ENCODE data around the gene DNAH12.

Gene DNAH12, protein sequence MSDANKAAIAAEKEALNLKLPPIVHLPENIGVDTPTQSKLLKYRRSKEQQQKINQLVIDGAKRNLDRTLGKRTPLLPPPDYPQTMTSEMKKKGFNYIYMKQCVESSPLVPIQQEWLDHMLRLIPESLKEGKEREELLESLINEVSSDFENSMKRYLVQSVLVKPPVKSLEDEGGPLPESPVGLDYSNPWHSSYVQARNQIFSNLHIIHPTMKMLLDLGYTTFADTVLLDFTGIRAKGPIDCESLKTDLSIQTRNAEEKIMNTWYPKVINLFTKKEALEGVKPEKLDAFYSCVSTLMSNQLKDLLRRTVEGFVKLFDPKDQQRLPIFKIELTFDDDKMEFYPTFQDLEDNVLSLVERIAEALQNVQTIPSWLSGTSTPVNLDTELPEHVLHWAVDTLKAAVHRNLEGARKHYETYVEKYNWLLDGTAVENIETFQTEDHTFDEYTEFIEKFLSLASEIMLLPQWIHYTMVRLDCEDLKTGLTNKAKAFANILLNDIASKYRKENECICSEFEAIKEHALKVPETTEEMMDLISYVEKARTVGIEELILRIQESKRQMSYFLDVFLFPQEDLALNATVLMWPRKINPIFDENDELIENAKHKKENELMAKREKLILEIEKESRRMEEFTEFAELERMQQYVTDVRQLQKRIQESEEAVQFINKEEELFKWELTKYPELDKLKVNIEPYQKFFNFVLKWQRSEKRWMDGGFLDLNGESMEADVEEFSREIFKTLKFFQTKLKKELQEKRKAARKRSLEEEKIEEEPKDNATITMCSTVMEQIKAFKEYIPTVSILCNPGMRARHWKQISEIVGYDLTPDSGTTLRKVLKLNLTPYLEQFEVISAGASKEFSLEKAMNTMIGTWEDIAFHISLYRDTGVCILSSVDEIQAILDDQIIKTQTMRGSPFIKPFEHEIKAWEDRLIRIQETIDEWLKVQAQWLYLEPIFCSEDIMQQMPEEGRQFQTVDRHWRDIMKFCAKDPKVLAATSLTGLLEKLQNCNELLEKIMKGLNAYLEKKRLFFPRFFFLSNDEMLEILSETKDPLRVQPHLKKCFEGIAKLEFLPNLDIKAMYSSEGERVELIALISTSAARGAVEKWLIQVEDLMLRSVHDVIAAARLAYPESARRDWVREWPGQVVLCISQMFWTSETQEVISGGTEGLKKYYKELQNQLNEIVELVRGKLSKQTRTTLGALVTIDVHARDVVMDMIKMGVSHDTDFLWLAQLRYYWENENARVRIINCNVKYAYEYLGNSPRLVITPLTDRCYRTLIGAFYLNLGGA (N-terminal part only)

DNA sequence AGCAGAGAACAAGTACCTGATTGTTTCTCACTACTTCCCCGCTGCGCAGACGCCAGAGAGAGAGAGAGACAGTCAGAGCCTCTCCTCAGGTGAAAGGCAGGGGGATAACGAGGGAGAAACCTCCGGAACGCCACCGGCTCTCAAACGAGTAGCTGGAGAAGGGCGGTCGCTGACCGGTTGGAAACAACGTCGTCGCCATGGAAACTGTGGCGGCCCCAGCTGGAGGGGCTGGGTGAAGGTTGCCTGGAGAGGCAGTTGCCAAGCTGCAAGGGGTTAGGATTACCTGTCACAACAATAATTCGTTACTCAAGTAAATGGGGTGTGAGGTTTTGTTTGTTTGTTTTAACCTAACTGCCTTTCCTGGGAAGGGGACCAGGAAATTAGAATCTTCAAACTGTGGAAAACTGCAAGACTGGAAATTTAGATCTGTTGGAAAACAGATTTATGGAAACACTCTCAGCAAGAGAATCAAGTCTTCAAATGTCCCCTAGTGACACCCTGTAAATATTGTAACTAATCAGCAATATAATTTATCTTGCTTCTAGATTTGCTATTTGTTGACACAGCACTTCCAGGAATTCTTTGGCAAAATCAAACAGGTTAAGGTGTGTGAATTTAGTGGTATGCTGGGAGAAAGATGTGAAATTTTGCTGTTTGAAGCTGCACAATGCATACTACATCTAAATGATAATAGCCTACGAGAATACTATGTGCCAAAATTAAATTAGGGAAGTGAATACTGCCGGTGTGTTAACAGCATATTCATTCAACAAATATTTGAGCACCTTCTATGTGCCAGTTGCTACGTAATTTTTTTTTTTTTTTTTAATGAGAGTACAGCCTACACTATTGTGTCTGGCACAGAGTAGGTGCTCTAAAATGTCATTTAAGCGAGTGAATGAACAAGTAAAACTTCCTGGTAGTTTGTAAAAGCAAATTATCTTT lies at the start of gene DNAH12:
TSS of gene DNAH12 (minus strand) at position 164 of the 945 bp plus-strand sequence. CDS start 1,474 bp downstream, outside the sequence.
- DNase-seq (ENCODE audit: low spot score), result no peak

DNA sequence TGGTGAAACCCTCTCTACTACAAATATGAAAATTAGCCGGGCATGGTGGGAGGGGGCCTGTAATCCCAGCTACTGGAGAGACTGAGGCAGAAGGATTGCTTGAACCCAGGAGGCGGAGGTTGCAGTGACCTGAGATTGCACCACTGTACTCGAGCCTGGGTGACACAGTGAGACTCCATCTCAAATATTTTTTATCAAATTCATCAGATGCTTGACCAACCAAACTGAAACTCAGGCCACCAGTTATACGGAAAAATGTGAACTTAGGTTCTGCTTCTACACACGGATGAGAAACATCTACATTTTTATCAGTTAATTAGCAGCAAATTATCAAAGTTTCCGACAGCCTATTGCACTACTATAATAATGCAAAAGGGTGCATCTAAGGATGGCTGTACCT lies 48.2 kb upstream of the DNAH12 start:
- DNase-seq (ENCODE audit: low spot score), result no peak

DNA sequence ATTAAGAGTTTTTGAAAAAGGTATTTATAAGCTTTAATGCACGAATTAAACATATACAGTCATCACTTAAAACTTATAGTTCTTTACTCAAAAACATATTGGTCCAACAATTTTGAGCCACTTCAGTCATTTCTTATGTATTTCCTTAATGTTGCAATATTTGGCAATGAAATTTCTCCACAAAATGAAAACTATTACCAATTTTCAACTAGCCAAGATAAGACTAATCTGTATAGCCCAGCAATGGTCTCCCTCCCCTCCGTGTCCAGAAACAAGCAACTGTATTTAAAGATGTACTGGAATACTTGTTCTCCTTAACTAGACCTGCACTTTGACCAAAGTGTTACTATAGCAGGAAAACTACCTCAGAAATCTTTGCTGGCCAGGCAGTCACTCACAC lies 43.8 kb upstream of the DNAH12 start:
- no peak for DNase-seq (ENCODE audit: low spot score)

DNA sequence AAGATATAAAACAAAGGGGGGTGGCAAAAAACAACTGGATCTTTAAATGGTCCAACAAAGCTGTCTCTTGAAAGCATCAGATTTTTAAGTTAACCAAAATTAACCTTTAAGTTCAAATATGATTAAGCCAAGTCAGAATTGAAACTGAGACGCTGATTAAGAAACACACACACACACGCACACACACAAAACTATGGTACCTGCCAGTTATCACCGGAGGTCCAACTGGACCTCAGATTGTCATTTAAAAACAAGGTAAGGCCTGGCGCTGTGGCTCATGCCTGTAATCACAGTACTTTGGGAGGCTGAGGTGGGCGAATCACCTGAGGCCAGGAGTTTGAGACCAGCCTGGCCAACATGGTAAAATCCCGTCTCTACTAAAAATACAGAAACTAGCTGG lies 42.6 kb upstream of the DNAH12 start:
- no peak for DNase-seq (ENCODE audit: low spot score)

DNA sequence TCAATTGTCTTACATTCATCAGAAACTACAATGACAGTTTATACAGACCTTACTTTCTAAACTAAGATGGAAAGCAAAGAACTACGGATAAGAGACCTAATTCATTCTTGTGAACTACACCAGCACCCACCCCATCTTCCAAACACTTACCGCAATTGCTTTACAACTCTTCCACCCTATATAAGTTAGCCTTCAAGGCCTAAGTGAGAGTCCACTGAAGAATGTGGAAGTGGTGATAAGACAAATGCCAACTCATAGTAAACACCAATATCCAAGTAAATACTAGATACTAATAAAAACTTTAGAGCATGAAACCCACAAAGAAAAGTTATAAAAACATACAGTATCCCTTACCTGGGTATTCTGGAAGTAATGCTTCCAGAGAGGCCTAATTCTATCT lies 39.4 kb upstream of the DNAH12 start:
- DNase-seq (ENCODE audit: low spot score), result no peak

DNA sequence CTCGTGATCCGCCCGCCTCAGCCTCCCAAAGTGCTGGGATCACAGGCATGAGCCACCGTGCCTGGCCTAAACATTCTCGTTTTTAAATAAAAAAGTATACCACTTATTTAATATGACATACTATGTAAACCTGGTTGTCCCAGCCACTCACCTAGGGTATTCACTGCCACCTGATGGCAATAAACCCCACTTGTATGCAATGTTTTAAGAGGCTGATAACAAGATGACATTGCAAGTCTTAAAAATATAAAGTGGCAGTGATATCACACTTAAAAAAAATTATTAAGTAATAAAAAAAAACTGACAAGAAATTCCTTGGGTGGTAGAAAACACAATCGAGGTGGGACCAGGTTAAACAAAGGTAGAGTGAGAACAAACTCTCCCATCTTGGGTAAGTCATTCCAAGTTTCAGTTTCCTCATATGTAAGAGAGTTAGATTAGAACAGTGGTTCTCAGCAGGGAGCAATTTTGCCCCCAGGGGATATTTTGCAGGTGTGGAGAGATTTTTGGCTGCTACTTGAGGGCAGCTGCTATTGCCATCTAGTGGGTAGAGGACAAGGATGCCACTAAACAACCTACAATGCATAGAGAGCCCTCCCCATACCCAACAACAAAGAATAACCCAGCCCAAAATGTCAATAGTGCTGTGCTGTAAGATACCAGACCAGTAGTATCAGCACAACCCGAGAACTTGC lies 38.5 kb upstream of the DNAH12 start:
- DNase-seq (ENCODE audit: low spot score), result no peak

DNA sequence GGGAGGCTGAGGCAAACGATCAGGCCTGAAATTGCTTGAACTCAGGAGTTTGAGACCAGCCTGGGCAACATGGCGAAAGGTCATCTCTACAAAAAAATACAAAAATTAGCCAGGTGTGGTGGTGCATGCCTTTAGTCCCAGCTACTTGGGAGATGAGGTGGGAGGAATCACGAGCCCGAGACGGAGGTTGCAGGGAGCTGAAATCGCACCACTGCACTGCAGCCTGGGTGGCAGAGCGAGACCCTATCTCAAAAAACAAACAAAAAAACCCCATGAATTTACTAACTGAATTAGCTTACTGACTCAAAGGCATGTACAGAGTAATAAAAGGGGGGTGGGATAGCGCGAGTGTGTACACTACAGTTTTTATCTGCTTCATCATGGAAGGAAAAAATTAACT lies 33.7 kb upstream of the DNAH12 start:
- no peak for DNase-seq (ENCODE audit: low spot score)

DNA sequence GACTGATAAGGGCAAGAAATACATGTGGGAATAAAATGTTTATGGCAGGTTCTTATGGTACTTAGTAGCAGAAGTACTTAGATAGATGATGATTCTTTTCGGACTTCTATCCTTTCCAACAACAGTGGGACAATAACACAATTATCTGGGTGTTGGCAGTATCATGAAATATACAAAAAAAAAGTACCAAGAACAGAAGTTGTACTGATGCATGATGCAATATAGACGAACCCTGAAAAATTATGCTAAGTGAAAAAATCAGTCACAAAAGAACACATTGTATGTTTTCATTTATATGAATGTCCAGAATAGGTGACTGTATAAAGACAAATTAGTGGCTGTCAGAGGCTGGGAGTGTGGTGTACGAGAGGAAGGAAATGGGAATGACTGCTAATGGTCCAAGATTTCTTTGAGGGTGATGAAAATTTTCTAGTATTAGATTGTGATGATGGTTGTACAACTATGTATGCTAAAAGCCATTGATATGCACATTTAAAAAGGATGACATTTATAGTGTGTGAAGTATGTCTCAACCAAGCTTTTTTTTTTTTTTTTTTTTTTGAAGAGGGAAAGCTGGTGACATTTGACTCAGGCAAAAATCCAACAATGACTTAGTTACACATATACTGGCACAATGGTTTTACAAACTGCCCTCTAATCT lies 32.0 kb upstream of the DNAH12 start:
- no peak for DNase-seq (ENCODE audit: low spot score)

DNA sequence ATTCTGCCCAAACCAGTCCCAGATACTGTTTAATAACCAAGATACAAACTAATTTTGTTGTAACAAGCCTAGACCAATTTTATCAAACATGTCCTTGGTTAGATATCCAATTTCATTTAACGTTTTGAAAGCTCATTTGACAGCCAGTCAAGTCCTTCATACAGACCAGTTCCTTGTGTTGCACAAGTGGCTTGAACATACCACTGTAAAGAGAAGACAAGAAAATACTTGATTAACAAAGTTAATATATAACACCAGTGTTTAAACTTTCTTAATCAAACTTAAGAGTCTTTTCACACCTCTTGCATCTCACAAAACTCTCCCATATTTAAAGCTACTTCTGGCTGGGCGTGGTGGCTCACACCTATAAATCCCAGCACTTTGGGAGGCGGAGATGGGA lies 28.0 kb upstream of the DNAH12 start:
- no peak for DNase-seq (ENCODE audit: low spot score)

DNA sequence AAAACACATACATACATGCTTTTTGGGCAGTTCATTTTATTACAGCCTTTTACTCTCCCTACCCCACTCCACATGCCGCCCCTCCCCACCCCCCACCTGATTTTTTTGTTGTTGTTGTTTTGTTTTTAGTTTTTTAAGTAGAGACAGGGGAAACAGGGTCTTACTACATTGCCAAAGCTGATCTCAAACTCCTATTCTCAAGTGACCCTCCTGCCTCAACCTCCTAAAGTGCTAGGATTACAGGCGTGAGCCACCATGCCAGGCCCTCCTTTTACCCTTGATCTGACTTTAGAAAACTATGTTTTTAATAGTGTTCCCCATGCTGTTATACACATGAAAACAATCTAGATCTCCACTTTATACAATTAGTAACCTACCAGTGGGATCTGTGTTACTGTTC lies 26.7 kb upstream of the DNAH12 start:
- DNase-seq (ENCODE audit: low spot score), result no peak

DNA sequence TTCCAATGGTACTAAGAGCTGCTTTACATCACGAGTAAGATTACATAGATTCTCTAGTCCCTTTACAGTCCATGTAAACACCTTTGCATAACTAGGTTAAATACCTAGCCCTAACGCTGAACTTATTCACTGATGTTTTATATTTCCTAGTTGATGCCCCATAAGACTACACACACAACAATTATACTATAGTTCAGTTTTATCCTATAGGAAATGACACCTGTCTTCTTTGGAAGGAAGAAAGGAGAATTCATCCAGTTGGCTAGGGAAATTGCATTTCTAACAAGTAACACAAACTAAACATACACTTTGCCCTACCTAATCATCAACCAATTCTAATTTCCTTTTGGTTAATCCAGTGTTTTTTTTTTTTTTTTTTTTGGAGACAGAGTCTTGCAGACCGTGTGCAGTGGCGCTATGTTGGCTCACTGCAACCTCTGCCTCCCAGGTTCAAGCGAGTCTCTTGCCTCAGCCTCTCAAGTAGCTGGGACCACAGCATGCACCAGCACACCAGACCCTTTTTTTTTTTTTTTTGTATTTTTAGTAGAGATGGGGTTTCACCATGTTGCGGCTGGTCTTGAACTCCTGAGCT lies 25.8 kb upstream of the DNAH12 start:
- DNase-seq (ENCODE audit: low spot score), result no peak

DNA sequence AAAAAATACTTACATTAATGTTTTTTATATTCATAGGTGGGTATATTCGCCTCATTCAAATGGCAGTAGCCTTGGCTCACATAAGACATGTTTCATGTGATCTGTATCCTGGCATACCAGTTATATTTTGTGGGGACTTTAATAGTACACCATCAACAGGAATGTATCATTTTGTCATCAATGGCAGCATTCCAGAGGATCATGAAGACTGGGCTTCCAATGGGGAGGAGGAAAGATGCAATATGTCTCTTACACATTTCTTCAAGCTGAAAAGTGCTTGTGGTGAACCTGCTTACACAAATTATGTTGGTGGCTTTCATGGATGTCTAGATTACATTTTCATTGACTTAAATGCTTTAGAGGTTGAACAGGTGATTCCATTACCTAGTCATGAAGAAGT lies 15.4 kb upstream of the DNAH12 start:
- DNase-seq (ENCODE audit: low spot score), result no peak

DNA sequence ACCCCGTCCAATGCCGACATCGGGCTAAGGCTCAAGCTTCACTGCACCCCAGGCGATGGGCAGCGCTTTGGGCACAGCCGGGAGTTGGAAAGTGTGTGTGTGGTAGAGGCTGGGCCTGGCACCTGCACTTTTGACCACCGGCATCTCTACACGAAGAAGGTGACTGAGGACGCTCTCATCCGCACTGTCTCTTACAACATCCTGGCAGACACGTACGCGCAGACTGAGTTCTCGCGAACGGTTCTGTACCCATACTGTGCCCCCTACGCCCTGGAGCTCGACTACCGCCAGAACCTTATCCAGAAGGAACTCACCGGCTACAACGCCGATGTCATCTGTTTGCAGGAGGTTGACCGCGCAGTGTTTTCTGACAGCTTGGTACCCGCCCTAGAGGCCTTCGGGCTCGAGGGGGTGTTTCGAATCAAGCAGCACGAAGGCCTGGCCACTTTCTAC lies 13.0 kb upstream of the DNAH12 start:
- peak; percentile 14 for DNase-seq (ENCODE audit: low spot score)

DNA sequence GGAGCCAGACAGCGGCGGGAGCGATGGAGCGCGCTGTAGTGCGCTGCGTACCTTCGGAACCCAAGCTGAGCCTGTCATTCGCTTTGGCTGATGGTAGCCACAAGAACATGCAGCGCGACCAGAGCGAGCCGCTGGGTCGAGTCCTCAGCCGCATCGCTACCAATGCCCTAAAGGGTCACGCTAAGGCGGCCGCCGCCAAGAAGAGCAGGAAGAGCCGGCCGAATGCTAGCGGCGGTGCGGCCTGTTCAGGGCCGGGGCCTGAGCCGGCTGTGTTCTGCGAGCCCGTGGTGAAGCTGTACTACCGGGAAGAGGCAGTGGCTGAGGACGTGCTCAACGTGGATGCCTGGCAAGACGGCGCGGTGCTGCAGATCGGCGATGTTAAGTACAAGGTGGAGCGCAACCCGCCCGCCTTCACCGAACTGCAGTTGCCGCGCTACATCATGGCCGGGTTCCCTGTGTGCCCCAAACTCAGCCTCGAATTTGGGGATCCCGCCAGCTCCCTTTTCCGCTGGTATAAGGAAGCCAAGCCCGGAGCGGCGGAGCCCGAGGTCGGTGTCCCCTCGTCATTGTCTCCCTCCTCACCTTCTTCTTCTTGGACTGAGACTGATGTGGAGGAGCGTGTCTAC lies 12.4 kb upstream of the DNAH12 start:
- DNase-seq (ENCODE audit: low spot score), result peak; percentile 8

DNA sequence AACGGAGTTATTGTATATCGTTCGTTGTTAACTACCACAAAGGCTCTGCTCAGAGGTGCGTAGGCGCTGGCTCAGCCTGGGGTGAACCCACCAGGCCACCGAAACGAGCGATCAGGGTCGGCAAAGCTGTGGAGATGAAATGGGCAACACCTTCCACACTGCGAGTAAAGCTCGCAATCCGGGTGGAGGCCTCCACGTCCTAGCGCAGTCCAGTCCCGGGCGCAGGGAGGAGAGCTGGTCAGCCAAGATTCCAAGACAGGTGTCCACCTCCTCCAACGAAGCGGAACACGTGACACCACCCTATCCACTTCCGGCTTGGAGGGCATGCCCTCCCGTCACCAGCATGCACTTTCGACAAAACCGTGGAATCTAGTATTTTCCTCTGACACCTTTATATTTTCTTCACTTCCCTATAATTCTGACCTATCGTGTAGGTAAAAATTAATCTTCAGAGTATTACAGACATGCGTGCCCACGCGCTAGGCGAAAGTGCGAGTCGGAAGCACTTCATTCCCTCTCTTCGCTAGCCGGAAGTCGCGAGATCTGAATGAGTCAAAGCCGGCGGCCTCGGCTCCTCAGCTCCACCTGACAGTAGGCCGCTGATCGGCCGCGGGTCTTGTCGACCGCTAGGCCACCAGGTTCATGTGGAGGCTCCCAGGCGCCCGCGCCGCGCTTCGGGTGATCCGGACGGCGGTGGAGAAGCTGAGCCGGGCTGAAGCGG lies 11.8 kb upstream of the DNAH12 start, which contains the start of gene PDE12:
TSS of gene PDE12 (plus strand) at position 537 of the 721 bp plus-strand sequence. CDS start at position 643, 106 bp downstream.
- peak; percentile 73 for DNase-seq (ENCODE audit: low spot score)

DNA sequence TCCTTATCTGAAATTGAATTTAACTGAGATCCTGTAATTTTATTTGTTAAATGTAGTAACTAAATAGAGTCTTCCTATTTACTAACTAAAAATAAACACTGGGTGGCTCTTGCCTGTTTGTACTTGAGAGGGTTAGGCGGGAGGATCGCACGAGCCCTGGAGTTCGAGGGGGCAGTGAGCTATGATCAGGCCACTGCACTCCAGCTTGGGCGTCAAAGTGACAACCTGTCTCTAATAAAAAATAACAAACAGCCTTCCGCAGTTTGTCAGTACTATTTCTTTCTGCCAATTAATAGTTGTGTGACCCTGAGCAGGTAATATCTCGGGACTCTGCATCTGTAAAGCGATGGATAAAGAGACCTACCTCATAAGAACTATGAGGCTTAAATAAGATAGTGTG lies 11.2 kb upstream of the DNAH12 start:
- DNase-seq (ENCODE audit: low spot score), result no peak

DNA sequence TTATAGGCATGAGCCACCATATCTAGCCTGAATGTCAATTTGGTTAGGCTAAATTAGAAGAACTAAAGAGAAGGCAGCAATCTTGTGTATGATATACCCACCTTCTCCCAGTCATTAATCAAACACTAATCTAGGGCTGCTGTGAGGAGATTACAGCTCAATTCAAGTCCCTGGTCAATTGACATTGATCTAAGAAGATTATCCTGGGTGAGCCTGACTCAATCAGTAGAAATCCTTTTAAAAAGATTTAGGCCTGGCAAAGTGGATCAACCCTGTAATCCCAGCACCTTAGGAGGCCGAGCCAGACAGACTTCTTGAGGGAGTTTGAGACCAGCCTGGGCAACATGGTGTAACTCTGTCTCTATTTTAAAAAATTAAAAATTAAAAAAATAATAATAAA lies 2.5 kb upstream of the DNAH12 start:
- no peak for DNase-seq (ENCODE audit: low spot score)

DNA sequence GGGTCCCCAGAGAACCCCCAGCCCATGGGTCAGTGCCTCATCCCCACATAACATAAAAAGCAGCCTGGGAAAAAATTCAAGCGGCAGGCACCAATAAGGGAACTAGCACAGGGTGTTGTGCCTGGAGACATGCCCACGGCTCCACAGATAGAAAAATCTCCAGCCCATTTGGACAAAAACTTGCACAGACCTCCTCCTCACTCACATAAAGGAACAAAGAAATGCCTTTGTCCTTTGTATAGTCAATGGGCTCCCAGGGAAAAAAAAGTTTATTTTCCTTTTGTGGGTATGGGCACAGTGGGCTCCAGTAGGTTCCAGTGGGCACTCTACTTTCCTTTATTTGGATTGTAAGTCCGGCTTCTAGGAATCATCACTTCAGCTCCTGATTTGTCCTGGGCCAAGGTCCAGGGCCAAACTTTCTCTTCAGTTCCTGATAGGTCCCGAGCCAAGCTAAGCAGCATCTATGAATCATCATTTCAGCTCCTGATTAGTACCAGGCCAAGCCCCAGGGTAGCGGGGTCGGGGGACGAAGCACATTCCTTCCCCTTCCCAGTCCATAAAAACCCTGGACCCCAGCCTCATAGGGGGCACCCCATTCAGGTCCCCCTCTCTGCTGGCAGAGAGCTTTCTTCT lies 1.6 kb upstream of the DNAH12 start:
- no peak for DNase-seq (ENCODE audit: low spot score)
